ENCODE measurements around the gene MAFG. TPM values are rescaled to one million over a fixed set of nuclear protein-coding genes. Genes with fewer than 3 reads are reported as not detected.

Gene MAFG
- total and polyA plus RNA-seq, 9 of the 15 experiments (the other 6 are each of a cell fraction or from before 2014, with no cell fraction given), result 1.1 to 58.1 (median 24.9) TPM

DNA sequence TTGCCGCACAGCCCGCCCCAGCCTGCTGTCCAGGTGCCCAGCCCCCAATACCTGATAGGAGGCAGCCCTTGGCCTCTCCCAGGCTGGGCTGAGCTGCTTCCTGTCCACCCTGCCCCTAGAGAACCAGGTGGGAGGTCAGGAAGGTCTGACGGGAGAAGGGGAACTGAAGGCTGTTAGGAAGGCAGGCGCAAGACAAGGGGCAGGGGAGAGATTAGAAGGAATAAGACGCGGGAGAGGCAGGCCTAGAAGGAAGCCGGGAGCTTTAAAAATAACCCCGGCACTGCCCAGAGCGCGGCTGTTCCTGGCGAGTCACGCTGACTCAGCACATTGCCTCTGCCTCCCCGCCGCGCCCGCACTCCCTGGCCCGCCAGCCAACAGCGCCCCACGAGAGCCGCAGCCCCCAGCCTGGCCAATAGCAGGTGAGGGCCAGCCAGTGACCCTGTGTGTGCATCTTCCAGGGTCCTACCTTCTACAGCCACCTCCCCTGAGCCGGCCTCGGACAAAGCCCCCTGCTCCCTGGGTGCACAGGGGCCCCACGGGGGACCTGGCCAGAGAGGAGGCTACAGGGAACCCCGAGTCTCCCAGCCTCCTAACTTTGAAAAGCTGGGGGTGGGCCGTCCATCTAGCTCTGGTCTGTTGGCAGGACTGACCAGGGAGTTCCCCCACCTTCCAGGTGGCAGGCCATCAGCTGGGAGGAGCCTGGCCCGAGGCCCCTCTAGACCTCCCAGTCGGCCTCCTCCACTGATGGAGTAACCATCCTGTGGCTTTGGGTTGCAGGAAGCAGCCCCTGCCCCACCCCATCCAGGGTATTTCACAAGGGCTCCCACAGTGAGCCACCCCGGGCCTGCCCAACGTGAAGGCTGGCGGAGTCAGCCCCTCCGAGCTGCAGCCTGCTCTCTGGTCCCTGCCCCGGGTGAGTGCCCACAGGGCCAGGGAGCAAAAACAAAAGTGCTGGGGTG is 4.0 kb downstream of the MAFG start:
- Histone ChIP-seq H3K9me3 (replicated peaks; ENCODE audit: control insufficient read depth, insufficient read depth, low read depth, low read length) (no peaks in the 10 kb centered on the region), H3K9ac (ENCODE audit: insufficient read depth in 1 of 2, low read depth in 2 of 2, low read length in 2 of 2) (peak overlapping the region; percentile 75 to 95), H3K4me2 (ENCODE audit: insufficient read depth, low read length) (peak overlapping the region; percentile 89), H3K79me2 (ENCODE audit: control insufficient read depth, insufficient read depth, low read length) (peaks cover 97% of the 10 kb centered on the region), H3K36me3 (ENCODE audit: control insufficient read depth, insufficient read depth, low read length) (peaks cover 41% of the 10 kb centered on the region), H2AFZ (ENCODE audit: low read depth, low read length) (no peak overlapping the region), H3K27ac (ENCODE audit: extremely low read depth, low read depth, low read length) (peak overlapping the region; percentile 98), H3K4me3 (peak overlapping the region; percentile 53), H3K4me1 (replicated peaks in 1 of 2; ENCODE audit: control insufficient read depth in 2 of 2, insufficient read depth in 2 of 2, low read length in 2 of 2) (peaks cover 49 to 93% of the 10 kb centered on the region in 2 experiments), H3K27me3 (ENCODE audit: control insufficient read depth in 2 of 2, insufficient read depth in 2 of 2, low read length in 2 of 2) (no peaks in the 10 kb centered on the region), H3K9me1 (ENCODE audit: control insufficient read depth, insufficient read depth, low read length) (peaks cover 6% of the 10 kb centered on the region), H4K20me1 (replicated peaks; ENCODE audit: control insufficient read depth, insufficient read depth, low read length) (peaks cover 24% of the 10 kb centered on the region; the same call in 1 of the 2 replicates)
- intact Hi-C loops (cut with micrococcal nuclease), result no loop called here
- in situ Hi-C loops (cut with MboI), result no loop called here
- BruUV-seq (replicated peaks), result TSS peak; percentile 46
- FAIRE-seq, result peak; percentile 99
- POLR2A ChIA-PET, result interaction anchor here (0.5 to 4.8 kb wide), 20 partner anchors 7 to 256 kb away, joined by 3 to 46 read pairs (median 4); partner anchors contain the start of genes DCXR, MRPL12, NPB and PCYT2
- WGBS (ENCODE audit: insufficient coverage, low coverage, missing lambda C conversion rate), result 2% methylated on average over 20 of the region's 32 CpGs
- DNase-seq (ENCODE audit: extremely low read depth in 1 of 4, low spot score in 3 of 4), result peak; percentile 64 to 97 (median 76)
- ATAC-seq, result peak; percentile 73
- CTCF ChIA-PET (ENCODE audit: low intra/inter-chr PET ratio), result no interaction called here
- TF ChIP-seq ARNT (IDR thresholded peaks at IDR 0.05), result peak in 1 of 2 experiments; percentile 64; a peak in 1 of 4 replicates
- TF ChIP-seq, protein P1, sequence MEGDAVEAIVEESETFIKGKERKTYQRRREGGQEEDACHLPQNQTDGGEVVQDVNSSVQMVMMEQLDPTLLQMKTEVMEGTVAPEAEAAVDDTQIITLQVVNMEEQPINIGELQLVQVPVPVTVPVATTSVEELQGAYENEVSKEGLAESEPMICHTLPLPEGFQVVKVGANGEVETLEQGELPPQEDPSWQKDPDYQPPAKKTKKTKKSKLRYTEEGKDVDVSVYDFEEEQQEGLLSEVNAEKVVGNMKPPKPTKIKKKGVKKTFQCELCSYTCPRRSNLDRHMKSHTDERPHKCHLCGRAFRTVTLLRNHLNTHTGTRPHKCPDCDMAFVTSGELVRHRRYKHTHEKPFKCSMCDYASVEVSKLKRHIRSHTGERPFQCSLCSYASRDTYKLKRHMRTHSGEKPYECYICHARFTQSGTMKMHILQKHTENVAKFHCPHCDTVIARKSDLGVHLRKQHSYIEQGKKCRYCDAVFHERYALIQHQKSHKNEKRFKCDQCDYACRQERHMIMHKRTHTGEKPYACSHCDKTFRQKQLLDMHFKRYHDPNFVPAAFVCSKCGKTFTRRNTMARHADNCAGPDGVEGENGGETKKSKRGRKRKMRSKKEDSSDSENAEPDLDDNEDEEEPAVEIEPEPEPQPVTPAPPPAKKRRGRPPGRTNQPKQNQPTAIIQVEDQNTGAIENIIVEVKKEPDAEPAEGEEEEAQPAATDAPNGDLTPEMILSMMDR (IDR thresholded peaks at IDR 0.05 in 2 of 3, conservative IDR thresholded peaks at IDR 0.05 in 1 of 3; ENCODE audit: insufficient read depth in 2 of 3, low read depth in 1 of 3, low read length in 3 of 3), result peak in 1 of 3 experiments; percentile 10; a peak in 1 of 6 replicates
- TF ChIP-seq, protein P2, sequence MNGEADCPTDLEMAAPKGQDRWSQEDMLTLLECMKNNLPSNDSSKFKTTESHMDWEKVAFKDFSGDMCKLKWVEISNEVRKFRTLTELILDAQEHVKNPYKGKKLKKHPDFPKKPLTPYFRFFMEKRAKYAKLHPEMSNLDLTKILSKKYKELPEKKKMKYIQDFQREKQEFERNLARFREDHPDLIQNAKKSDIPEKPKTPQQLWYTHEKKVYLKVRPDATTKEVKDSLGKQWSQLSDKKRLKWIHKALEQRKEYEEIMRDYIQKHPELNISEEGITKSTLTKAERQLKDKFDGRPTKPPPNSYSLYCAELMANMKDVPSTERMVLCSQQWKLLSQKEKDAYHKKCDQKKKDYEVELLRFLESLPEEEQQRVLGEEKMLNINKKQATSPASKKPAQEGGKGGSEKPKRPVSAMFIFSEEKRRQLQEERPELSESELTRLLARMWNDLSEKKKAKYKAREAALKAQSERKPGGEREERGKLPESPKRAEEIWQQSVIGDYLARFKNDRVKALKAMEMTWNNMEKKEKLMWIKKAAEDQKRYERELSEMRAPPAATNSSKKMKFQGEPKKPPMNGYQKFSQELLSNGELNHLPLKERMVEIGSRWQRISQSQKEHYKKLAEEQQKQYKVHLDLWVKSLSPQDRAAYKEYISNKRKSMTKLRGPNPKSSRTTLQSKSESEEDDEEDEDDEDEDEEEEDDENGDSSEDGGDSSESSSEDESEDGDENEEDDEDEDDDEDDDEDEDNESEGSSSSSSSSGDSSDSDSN (IDR thresholded peaks at IDR 0.05; ENCODE audit: borderline replicate concordance in 1 of 2, low read depth in 2 of 2, low read length in 2 of 2), result peak; percentile 36 to 72; a peak in 2 of 4 replicates
- TF ChIP-seq, protein P3, sequence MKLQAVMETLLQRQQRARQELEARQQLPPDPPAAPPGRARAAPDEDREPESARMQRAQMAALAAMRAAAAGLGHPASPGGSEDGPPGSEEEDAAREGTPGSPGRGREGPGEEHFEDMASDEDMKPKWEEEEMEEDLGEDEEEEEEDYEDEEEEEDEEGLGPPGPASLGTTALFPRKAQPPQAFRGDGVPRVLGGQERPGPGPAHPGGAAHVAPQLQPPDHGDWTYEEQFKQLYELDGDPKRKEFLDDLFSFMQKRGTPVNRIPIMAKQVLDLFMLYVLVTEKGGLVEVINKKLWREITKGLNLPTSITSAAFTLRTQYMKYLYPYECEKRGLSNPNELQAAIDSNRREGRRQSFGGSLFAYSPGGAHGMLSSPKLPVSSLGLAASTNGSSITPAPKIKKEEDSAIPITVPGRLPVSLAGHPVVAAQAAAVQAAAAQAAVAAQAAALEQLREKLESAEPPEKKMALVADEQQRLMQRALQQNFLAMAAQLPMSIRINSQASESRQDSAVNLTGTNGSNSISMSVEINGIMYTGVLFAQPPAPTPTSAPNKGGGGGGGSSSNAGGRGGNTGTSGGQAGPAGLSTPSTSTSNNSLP (IDR thresholded peaks at IDR 0.05; ENCODE audit: borderline replicate concordance, low read depth, low read length), result peak; percentile 75; the same call in 1 of the 2 replicates
- peak; percentile 16; the same call in 1 of the 2 replicates for TF ChIP-seq KLF16 (IDR thresholded peaks at IDR 0.05)
- 0 out of 2 replicates have a peak, but pooled peaks have one; percentile 46 for TF ChIP-seq ZNF143 (CRISPR knock-in tag; IDR thresholded peaks at IDR 0.05)
- TF ChIP-seq ZNF707 (CRISPR knock-in tag; conservative IDR thresholded peaks at IDR 0.05), result no peak
- no peak; the same call in 1 of the 2 replicates for TF ChIP-seq NCOA1 (IDR thresholded peaks at IDR 0.05; ENCODE audit: low read depth)
- TF ChIP-seq RBBP5 (IDR thresholded peaks at IDR 0.05; ENCODE audit: borderline replicate concordance, insufficient read depth, low read length, poor library complexity, severe bottlenecking), result peak; percentile 63
- TF ChIP-seq NBN (IDR thresholded peaks at IDR 0.05; ENCODE audit: low read depth), result peak; percentile 76
- no peak; the same call in 1 of the 2 replicates for TF ChIP-seq ZEB2 (IDR thresholded peaks at IDR 0.05)
- peak; percentile 82 for TF ChIP-seq TAF9B (IDR thresholded peaks at IDR 0.05; ENCODE audit: partially characterized antibody)
- TF ChIP-seq DPF2 (IDR thresholded peaks at IDR 0.05), result peak; percentile 79
- peak; percentile 88 for TF ChIP-seq SPI1 (IDR thresholded peaks at IDR 0.05; ENCODE audit: borderline replicate concordance, low read depth, low read length)
